SK-N-SH treated with all-trans-retinoic acid at 6 μM for 48 hours (cell line): ENCODE measurements around the gene AP3B1.

ENCODE experiments used
- ARNTL ChIP-seq: fragments of 450-650 bp; formaldehyde crosslinking; IDR thresholded peaks from 2 replicates; pipeline ENCODE4 v1.5.0; 2020; ENCODE audit warnings: low read depth, mild to moderate bottlenecking, moderate library complexity, borderline replicate concordance
- CSDC2 ChIP-seq: fragments of 250-450 bp; sonication (Bioruptor Pico); IDR thresholded peaks from 2 replicates; pipeline ENCODE4 v1.5.0; 2020; ENCODE audit warnings: mild to moderate bottlenecking, moderate library complexity
- PPARA ChIP-seq: fragments of 250-450 bp; sonication (Bioruptor Pico); IDR thresholded peaks from 2 replicates; pipeline ENCODE4 v1.5.0; 2020; ENCODE audit warnings: mild to moderate bottlenecking, borderline replicate concordance
- TCF4 ChIP-seq: fragments of 250-450 bp; sonication (Bioruptor Pico); IDR thresholded peaks from 2 replicates; pipeline ENCODE4 v1.8.0; 2021; ENCODE audit warnings: mild to moderate bottlenecking, moderate library complexity, borderline replicate concordance
- ZNF70 ChIP-seq: fragments of 450-650 bp; formaldehyde crosslinking; IDR thresholded peaks from 2 replicates; pipeline ENCODE4 v1.5.0; 2020; ENCODE audit warnings: mild to moderate bottlenecking, moderate library complexity
- ZNF8 ChIP-seq: fragments of 450-650 bp; formaldehyde crosslinking; IDR thresholded peaks from 2 replicates; pipeline ENCODE4 v1.5.0; 2020; ENCODE audit warnings: mild to moderate bottlenecking, moderate library complexity

DNA sequence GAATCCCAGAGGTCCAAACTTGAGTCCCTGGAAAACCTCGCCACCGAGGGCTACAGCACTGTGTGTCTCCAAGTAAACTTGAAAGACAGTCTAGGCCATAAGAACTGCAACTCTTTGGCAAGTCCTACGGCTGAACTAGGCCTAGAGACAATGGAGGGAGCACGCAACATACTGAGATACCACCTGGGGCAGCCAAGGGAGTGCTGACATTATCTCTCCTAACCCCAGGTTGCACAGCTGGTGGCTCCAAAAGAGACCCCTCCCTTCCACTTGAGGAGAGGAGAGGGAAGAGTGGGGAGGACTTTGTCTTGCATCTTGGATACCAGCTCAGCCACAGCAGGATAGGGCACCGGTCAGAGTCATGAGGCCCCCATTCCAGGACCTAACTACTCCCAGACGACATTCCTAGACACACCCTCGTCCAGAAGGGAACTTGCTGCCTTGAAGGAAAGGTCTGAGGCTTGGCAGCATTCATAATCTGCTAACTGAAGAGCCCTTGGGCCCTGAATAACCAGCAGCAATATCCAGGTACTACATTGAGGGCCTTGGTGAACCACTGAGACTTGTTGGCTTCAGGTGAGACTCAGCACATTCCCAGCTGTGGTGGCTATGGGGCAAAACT lies 42.7 kb downstream of the AP3B1 start:
- TF ChIP-seq TCF4 (CRISPR knock-in tag), result no peak
- no peak for TF ChIP-seq ZNF70 (CRISPR knock-in tag)
- TF ChIP-seq ZNF8 (CRISPR knock-in tag), result no peak
- no peak for TF ChIP-seq PPARA (CRISPR knock-in tag)
- TF ChIP-seq ARNTL (CRISPR knock-in tag), result no peak
- TF ChIP-seq CSDC2 (CRISPR knock-in tag), result no peak
